GM04504 (cell line): ENCODE results near the gene GLB1L.
"Not testable (repeated sequence)": the region's sequence is repeated elsewhere in the genome, so short reads cannot be mapped to it uniquely, and the experiment has no call there.

Experiments used
- DNase-seq: peaks from one replicate; pipeline ENCODE4 v3.0.0-alpha.2; 2012; ENCODE audit warnings: low read depth

Gene GLB1L

GRCh38 chr2:219245148-219245898 lies at the start of gene GLB1L, which contains the start of gene STK16:
Gene GLB1L (minus strand): TSS chr2:219245444. CDS start chr2:219243573, 1,871 bp downstream.
Gene STK16 (plus strand): TSS chr2:219245479. CDS start chr2:219246000, 521 bp downstream.
- peak; percentile 85 for DNase-seq

GRCh38 chr2:219294356-219295351 lies 49.4 kb upstream of the GLB1L start:
- peak; percentile 45 for DNase-seq

- DNase-seq = no peak
Observed at GRCh38 chr2:219293736-219294231, 48.5 kb upstream of the GLB1L start.

- no peak for DNase-seq
Observed at GRCh38 chr2:219292616-219293015, 47.4 kb upstream of the GLB1L start.

GRCh38 chr2:219291910-219292490 lies 46.8 kb upstream of the GLB1L start:
- no peak for DNase-seq

GRCh38 chr2:219291394-219291793 lies 46.1 kb upstream of the GLB1L start:
- no peak for DNase-seq

GRCh38 chr2:219290381-219291171 lies 45.3 kb upstream of the GLB1L start:
- DNase-seq = no peak

- DNase-seq = peak; percentile 72
Observed at GRCh38 chr2:219289537-219290361, 44.5 kb upstream of the GLB1L start.

GRCh38 chr2:219289195-219289536 lies 43.9 kb upstream of the GLB1L start:
- DNase-seq = no peak

GRCh38 chr2:219287580-219288265 lies 42.5 kb upstream of the GLB1L start:
- DNase-seq = no peak

- not testable (repeated sequence) for DNase-seq
Observed at GRCh38 chr2:219287116-219287440, 41.8 kb upstream of the GLB1L start.

GRCh38 chr2:219286436-219287115 lies 41.3 kb upstream of the GLB1L start:
- no peak for DNase-seq

- DNase-seq = no peak
Observed at GRCh38 chr2:219285894-219286425, 40.7 kb upstream of the GLB1L start.

- no peak for DNase-seq
Observed at GRCh38 chr2:219285373-219285735, 40.1 kb upstream of the GLB1L start.

GRCh38 chr2:219284501-219285372 lies 39.5 kb upstream of the GLB1L start:
- DNase-seq = no peak

- DNase-seq = no peak
Observed at GRCh38 chr2:219282943-219283581, 37.8 kb upstream of the GLB1L start.

GRCh38 chr2:219282375-219282774 lies 37.1 kb upstream of the GLB1L start:
- DNase-seq = no peak

GRCh38 chr2:219281588-219281987 lies 36.3 kb upstream of the GLB1L start:
- no peak for DNase-seq
